Daoy (cell line): ENCODE data around the gene TASP1. TPM values are rescaled to one million over a fixed set of nuclear protein-coding genes. Genes with fewer than 3 reads are reported as not detected.

Experiments
- DNase-seq: peaks from one replicate; pipeline ENCODE4 v3.0.0-alpha.2; 2015; ENCODE audit warnings: low read depth
- total RNA-seq: library from RNA; depleted of rRNA; stranded (reverse); fragments of >200 nt; shearing (Covaris generic); gene quantifications from 2 replicates; pipeline ENCODE4 v1.2.3, GENCODE V29; 2014; rRNA removed

TASP1 gene
- total RNA-seq, 1 experiment from 2014 or later: 9.6 TPM

GRCh38 chr20:13348311-13349234 lies 290.2 kb downstream of the TASP1 start:
- DNase-seq: peak; percentile 50

- no peak for DNase-seq
Observed at GRCh38 chr20:13344671-13345070, 294.1 kb downstream of the TASP1 start.

- DNase-seq: no peak
Observed at GRCh38 chr20:13342469-13343242, 296.1 kb downstream of the TASP1 start.

GRCh38 chr20:13341737-13342393 lies 296.9 kb downstream of the TASP1 start:
- DNase-seq: no peak

- no peak for DNase-seq
Observed at GRCh38 chr20:13340088-13340487, 298.6 kb downstream of the TASP1 start.

Other genes starting within 250 kb of the TASP1 start
- 16.6 and 26.9 TPM in 2 replicates for gene ESF1, start 146.0 kb upstream of the TASP1 start, total RNA-seq
- 27.4 and 49.6 TPM in 2 replicates for gene NDUFAF5, start 146.1 kb upstream of the TASP1 start, total RNA-seq